GM04503 (cell line): Measurements from ENCODE around the gene MSL3.

Source experiments
- DNase-seq: peaks from one replicate; pipeline ENCODE4 v3.0.0-alpha.2; 2012; ENCODE audit warnings: low read depth

MSL3 gene

GRCh38 chrX:11759172-11759460, 1.1 kb downstream of the MSL3 start:
- no peak for DNase-seq

GRCh38 chrX:11759461-11760311, 1.6 kb downstream of the MSL3 start:
- DNase-seq = peak; percentile 81

GRCh38 chrX:11760958-11761357, 2.9 kb downstream of the MSL3 start:
- no peak for DNase-seq

- no peak for DNase-seq
Measured at GRCh38 chrX:11764602-11765067, 6.6 kb downstream of the MSL3 start.

- no peak for DNase-seq
Measured at GRCh38 chrX:11765449-11765848, 7.4 kb downstream of the MSL3 start.

GRCh38 chrX:11766487-11766886, 8.4 kb downstream of the MSL3 start:
- no peak for DNase-seq

- no peak for DNase-seq
Measured at GRCh38 chrX:11768039-11768438, 10.0 kb downstream of the MSL3 start.

GRCh38 chrX:11770320-11770719, 12.3 kb downstream of the MSL3 start:
- DNase-seq = no peak

- DNase-seq = no peak
Measured at GRCh38 chrX:11778230-11778629, 20.2 kb downstream of the MSL3 start.

- no peak for DNase-seq
Measured at GRCh38 chrX:11781133-11781532, 23.1 kb downstream of the MSL3 start.

GRCh38 chrX:11781734-11782370, 23.8 kb downstream of the MSL3 start:
- DNase-seq = no peak

- DNase-seq = no peak
Measured at GRCh38 chrX:11784543-11784942, 26.5 kb downstream of the MSL3 start.

- DNase-seq = no peak
Measured at GRCh38 chrX:11786862-11787261, 28.8 kb downstream of the MSL3 start.

- no peak for DNase-seq
Measured at GRCh38 chrX:11787564-11787963, 29.5 kb downstream of the MSL3 start.

GRCh38 chrX:11789809-11790208, 31.8 kb downstream of the MSL3 start:
- DNase-seq = no peak

GRCh38 chrX:11791090-11791489, 33.1 kb downstream of the MSL3 start:
- DNase-seq = no peak

GRCh38 chrX:11791537-11791936, 33.5 kb downstream of the MSL3 start:
- no peak for DNase-seq

- DNase-seq = no peak
Measured at GRCh38 chrX:11792461-11793421, 34.7 kb downstream of the MSL3 start.

- DNase-seq = no peak
Measured at GRCh38 chrX:11793734-11794133, 35.7 kb downstream of the MSL3 start.

- no peak for DNase-seq
Measured at GRCh38 chrX:11813341-11813740, 55.3 kb downstream of the MSL3 start.
